SKM-1 (cell line): Measurements from ENCODE around the gene PRKCQ.

Experiments
- DNase-seq: peaks from one replicate; lab custom pipeline; 2025; ENCODE audit not compliant: unreplicated experiment; lab: John Stamatoyannopoulos, UW

Gene PRKCQ

DNA sequence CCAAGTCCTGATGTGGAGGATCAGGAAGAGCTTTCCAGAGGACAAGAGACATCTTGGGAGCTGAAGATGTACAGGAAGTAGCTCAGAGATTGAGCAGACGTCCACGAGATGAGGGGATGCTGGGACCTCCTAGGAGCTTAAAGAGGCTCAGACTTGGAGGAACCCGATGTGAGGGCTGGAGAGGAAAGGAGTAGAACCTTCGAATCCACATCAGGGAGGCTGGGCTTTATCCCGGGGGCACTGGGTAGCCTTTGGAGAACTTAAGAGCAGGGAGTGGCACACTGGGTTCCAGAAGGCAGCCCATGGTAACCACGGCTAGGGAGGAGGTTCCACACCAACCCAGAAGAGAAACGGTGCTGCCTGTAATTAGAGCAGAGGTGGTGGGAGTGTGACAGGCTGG, 10.8 kb downstream of the PRKCQ start:
- DNase-seq = no peak

DNA sequence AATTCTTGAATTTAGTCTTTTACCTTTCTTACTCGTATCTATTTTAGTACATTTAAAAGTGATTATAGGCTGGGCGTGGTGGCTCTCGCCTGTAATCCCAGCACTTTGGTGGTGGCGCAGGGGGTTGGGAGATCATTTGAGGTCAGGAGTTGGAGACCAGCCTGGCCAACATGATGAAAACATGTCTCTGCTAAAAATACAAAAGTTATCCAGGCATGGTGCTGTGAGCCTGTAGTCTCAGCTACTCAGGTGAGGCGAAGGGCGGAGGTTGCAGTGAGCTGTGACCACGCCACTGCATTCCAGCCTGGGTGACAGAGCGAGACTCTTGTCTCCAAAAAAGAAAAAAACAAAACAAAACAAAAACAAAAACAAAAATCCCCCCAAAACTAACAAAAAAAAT, 12.2 kb downstream of the PRKCQ start:
- no peak for DNase-seq

DNA sequence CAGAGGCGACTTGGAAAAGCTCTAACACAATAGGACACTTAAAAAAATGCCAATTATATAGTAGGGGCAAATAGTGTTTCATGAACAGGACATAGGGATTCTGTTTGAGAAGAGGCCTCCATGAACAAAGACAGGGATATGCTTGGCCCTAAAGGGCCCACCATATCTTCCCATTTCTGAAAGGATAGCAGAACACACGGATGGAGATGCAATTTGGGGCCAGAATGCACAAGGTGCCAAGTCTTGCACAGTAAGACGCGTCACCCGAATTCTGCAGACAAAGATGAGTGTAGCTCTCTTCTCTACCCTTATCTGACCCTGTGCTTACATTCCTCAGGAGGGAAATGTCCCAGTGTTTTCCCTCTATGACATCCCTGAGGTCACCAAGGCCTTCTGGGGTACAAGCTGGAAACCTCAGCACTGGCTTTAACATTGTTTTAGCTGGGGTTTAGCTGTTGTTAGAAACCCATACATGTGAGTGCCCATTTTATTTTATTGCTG, 12.8 kb downstream of the PRKCQ start:
- DNase-seq = no peak

DNA sequence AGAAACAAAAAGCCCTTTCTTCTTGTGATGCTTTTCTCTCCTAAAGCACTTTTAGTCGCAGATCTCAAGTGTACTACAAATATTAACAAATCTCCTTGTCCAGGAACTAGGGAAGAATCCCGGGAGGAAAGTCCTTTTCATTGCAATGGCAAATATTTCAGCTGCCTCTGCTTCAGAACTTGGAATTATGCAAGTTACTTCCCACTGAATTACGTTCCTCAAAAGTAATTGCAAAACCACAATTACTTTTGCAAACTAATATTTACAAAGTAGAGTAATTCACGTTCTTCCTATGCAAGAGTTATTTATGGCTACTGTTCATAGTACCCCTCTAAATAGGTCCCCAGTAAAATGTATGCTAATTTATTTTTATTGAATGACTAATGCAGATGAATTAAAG, 14.5 kb downstream of the PRKCQ start:
- DNase-seq = no peak

DNA sequence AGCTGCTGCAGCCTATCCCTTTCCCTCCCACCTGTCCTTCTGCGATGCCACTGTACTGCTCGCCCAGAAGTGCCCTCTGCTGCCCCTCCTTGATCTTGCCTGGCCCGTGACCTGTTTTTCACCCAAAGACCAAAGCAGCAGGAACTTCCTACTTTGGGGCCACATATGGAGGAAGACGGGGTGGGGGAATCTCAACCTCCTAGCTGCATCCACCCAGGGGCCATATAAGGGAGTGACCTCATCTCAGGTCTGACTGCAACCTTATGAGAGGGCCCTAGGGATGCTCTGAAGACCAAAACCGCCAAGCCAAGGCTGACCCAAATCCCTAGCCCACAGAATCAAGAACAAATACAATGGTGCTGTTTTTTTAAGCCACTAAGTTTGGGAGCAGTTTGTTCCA, 15.7 kb downstream of the PRKCQ start:
- DNase-seq = no peak

DNA sequence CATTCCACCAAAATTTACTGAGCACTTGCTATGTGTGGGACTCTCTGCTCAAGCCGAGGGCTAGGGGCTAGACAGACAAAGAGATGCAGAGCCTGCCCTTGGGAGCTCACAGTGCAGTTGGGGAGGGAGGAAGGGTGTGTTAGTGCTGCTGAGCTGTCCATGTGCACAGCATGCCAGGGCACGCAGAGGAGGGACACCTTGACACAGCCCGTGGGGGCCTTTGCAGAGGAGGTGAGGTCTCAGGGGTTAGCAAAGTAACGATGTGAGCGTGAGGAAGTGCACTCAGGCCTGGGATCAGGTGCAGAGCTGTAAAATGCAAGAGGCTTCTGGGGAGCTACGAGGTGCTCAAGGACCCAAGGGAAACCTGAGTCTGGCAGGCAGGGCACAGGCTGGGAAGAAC, 16.3 kb downstream of the PRKCQ start:
- DNase-seq = no peak

DNA sequence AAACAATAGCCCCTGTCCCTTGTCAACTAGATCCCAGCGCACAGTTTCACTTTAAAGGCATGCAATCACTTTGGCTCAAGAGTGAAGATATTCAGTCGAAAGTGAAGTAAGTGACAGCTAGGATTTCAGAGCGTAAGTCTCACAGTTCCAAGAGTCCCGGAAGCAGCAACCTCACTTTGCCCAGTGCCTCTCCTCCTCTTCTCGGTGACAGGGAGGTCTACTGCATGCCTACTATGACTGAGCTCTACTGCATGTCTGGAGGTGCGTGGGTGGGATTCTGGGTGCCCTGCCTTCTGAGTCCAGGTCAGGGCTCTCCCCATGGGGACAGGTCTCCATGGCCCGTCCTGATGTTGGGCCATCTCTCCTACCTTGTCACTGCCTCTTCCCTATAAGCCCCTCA, 17.0 kb downstream of the PRKCQ start:
- DNase-seq = no peak

DNA sequence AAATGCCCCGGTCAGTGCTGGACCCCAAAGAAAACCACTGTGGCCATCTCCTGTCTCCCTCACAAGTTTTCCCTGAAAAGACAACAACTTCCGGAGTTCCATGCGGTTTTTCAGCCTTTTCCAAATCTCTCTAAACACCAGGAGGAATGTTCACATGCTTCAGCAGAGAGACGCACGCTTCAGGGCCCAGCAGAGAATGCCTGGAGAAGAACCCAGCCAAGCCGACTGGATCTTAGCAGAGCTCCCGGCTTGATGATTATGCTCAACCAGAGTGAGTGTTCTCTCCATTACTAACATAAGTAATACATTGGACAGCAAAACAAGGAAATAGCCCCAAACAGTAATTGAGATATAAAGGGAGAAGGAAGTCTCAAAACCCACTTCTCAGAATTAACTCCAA, 17.9 kb downstream of the PRKCQ start:
- no peak for DNase-seq

DNA sequence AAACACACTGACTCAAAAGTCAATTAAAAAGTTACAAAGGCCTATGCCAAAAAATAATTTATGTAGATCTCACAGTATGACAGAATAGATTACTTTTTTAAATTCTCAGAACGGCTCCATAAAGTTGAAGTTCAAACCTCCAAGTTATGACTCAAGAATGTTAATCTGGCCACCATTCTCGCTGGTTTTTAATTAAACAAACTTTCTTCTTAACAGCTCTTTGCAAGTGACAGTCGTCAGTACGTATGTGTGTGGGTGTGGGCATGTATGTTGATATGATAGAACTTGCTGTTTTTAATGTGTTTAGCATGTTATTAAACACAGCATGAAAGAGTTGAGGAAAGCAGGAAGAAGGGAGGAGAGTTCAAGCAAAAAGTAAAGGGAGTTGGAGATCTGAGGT, 18.5 kb downstream of the PRKCQ start:
- no peak for DNase-seq

DNA sequence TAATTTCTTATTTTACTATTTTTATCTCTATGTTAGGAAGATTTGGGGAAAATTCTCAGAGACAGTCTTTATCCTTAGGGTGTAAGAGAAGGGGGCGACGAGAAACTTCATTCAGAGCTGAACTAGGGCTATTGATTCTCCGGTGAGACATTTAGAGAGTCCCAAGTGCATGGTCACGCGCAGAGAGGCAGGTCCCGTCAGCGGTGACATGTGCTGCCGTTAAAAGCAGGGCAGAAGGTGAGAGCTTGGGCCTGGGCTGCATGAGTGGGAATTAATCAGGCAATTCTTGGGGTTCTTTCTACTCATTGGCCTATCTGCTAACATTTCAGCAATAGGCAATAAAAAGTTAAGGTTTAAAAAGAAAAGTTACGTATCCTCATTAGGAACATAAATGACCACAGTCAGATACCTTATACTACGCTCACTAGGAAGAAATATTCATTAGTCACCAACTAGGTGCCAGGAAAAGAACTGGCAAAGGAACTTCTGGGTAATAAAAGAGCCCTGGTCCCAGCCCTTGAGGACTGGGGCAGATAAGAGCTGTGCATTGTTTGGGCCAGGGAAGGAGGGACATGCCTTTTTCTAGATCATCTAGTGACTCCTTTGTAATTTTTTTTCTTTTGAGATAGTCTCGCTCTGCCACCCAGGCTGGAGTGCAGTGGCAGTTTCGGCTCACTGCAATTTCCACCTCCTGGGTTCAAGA, 21.2 kb downstream of the PRKCQ start:
- no peak for DNase-seq

DNA sequence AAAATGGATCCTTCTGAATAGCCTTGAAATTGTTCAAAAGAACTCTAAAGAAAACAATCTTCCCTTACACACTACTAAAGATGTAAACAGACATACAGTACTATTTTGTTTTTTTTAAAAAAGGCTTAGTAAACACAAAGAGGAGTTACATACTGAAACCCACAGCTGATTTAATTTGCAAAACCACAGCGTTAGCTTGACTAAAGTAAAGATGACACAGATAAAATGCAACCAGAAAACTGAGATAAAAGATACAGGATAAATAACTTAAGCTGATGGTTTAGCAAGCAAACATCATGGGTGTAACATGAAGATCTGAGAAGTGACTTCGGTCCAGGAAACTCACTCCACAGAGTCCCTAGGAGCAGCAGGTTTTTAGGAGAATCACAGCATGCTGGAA, 21.8 kb downstream of the PRKCQ start:
- no peak for DNase-seq

DNA sequence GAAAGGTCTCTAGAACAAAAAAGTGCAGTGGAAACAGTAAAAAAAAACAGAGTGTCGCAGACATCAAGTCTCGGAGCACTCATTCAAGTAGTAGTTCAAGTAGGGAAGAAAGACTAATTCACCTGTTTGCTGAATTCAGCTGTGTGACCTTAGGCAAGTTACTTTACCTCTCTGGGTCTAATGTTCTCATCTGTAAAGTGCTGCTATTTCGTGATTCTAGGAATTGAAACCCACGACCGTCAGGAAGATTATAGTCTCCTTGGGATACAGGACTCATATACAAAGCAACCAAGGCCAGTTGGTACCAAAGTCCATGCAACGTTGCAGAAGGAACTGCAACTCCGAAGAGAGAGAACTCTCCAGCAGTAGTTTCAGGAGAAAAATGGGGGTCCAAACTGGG, 26.1 kb downstream of the PRKCQ start:
- DNase-seq = no peak

DNA sequence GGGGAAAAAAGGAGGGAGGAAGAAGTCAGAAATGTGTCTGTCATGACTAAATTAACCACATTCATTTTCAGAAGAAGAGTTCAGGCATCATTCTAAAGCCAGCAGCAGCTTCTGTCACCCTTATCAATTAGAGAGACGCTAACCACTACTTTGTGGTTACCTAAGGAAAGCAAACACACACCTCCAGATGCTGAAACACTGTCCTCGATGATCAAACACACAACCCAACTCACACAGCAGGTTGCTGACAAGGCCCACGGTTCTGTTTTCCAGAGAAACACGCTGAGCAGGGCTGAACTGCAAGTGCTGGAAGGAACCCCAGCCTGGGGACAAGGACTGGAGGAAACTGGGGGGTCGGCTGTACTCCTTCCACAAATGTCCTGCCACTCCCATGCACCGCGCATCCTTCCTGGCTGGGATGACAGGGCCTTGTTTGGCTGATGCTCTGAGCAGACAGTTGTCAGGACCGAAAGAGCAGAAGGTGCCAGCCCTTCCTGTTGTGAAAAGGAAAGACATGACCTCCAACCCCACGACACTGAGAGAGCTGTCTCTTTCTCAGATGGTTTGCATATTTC, 36.6 kb downstream of the PRKCQ start:
- DNase-seq = no peak

DNA sequence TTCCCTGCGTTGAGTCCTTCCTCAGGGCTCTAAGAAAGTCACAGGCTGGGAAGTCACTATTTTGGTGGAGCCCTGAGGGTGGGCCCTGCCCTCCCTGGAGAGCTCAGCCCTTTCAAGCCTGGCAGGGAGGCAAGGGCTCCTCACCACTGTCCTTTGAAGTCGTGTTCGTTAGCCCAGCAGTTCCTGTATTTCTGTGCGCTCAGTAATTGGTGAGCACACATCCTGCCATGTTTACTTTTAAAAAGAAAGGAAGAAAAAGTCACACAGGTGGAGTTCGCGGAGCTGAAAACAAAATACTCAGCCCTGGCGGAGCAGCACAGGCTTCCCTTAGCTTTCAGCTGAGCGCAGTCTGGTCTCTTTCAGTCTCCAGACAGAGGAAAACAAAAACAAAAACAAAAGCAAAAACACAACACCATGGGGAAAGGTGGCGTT, 37.1 kb downstream of the PRKCQ start:
- no peak for DNase-seq

DNA sequence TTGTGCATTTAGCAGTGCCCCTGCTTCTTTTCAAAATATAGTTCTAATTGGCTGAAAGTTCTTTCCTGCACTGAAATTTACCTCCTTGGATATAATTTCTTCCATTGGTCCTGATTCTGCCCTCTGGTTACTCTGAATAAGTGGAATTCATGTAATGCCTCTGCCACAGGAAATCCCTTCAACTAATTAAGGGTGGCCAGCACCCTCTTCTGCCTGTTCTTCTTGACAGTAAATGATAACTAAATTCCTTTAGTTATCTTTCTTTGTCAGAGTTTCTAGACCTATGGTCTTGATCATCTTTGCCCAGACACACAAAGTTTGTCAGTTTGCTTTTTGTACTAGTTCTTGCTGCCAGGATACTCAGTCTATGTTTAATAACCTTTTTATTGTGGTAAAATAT, 40.2 kb downstream of the PRKCQ start:
- DNase-seq = no peak

DNA sequence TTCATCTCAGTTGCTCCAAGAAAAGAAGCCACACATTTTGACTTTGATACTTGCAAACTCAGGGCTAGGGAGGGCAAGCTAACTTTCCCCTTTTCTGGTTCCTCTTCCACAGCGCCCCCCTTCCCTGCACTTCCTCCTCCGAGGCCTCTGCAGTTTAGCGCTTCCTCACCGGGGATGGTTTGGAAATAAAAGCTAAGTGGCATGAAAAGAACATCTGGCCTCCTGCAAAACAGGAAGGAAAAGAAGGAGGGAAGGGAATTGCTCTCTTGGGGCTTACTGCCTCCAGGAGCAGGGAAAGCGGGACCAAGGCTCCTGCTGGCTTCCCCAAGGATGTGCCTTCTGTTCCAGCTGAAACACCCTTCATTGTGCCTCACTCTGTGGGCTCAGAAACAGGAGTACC, 42.3 kb downstream of the PRKCQ start:
- peak; percentile 6 for DNase-seq

DNA sequence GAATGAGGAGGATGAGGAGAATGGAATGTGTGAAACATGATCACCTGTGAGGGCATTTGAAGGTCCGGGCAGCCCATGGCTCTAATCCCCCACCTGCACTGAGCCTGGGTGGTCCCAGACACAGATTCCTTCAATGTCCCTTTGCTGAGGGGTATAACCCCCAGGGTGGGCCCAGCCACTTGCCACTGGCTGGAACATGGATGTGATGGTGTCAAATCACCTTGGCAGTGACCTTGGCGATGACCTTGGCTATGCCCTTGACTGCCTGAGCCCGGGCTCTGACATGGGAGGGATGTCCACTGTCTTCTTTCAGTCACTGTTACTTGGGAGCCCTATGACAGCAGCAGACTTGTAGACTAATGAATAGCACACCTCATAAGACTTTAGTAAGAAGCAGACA, 44.0 kb downstream of the PRKCQ start:
- DNase-seq = no peak

DNA sequence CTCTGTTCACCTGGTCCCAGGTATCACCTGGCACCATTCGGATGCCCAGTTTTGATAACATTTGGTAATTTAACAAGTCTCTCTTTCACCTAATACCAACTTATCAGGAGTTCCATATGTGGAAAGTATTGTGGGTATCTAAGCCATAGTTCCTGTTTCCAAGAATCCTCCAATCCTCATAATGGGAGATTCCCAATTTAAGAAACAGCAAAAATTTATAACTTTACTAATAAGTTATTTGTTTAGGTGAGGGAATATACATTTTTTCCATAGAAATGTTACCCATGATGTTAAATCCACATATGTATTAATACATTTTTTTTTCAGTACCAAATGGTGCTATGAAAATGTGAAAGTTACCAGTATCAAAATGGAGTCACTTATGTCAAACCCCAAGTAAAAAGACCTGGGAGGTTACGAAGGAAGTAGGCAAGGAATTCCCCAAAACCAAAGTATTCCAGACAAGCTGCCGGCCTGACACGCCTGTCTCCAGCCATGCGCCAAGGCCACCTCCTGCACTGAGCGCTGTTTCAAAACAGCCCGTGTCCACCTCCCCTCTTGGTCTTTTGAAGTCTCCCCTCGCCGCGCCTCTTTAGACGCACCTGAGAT, 44.8 kb downstream of the PRKCQ start:
- DNase-seq = no peak

DNA sequence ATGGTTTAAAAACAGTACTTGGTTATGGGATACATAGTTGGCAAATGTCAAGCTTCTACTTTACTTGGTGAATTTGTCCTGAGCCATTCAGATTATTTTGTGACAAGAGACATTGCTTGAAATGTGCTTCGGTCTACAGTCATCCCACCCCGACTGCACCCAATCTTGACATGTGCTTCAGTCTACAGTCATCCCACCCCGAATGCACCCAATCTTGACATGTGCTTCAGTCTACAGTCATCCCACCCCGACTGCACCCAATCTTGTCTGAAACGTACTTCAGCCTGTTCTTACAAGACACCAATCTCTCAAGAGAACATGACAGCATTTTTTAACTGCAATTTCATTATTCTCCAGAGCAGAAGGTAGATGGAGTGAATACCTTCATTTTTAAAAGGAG, 47.8 kb downstream of the PRKCQ start:
- DNase-seq = no peak

DNA sequence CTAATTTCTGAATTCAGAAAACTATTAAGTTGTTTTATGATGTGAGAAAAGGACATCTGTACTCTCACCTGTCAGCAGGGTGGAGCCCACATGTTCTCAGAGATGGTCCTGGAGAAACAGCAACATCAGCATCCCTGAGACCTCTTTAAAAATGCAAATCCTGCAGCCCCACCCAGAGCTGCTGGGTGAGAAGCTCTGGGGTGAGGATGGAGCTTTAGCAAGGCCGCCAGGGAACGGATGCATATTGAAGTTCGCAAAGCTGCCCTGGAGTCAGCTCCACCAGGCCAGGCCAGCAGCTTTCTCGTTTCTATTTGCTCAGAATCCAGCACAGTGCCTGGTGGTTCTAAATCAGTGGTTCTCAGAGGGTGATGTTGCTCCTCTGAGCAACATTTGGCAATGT, 49.1 kb downstream of the PRKCQ start:
- no peak for DNase-seq

DNA sequence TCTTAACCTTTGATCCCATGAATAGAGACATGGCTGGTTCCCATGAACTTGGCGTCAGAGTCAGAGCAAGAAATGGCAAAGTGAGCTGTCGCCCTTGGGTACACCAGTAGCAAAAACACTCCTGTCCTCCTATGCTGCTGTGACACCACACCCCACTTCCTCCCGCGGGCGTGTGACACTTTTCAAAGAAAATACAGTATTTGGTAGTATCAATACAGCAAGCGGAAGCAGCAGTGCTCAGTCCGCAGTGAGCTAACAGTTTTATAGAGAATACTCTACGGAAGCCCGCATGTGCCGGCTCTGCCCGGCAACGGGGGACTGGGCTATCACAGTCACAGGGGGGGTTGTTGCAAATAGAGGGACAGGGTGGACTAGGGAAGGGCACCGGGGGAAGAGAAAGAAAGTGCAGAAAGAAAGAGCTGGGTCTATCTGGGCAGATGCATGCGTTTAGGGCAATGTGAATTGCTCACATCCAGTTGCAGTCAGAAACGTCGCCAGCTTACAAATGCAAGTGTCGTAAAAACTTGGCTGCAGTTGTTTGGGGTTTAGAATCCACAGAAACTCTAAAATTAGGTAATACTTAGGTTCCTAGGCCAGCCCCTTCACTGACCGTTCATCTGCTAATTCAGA, 49.8 kb downstream of the PRKCQ start:
- DNase-seq = no peak
